Vagina (tissue), 2 donors: ENCODE measurements around the gene TAF3.

Experiments used
- POLR2A ChIP-seq, 2 donors: fragments of 450-650 bp; IDR thresholded peaks; one replicate each; pipeline ENCODE4 v1.6.1; 2017; ENCODE audit warnings: antibody characterized with exemption in 2 of 2, mild to moderate bottlenecking in 2 of 2, moderate library complexity in 2 of 2
- POLR2AphosphoS5 ChIP-seq, 2 donors: sonication (generic); formaldehyde crosslinking; IDR thresholded peaks; one replicate each; pipeline ENCODE4 v1.9.0; 2017; ENCODE audit warnings: antibody characterized with exemption in 2 of 2, mild to moderate bottlenecking in 2 of 2, low read depth in 1 of 2; ENCODE audit not compliant: insufficient read depth in 1 of 2
- TF ChIP-seq, protein P1 (sequence below), 3 experiments: fragments of 450-650 bp in 2 of 3; fragments of 200-600 bp in 1 of 3; sonication (generic) in 1 of 3; IDR thresholded peaks; one replicate each; pipeline ENCODE4 v1.5.1; 2017 to 2019; ENCODE audit warnings: antibody characterized with exemption in 3 of 3, mild to moderate bottlenecking in 2 of 3, moderate library complexity in 2 of 3

DNA sequence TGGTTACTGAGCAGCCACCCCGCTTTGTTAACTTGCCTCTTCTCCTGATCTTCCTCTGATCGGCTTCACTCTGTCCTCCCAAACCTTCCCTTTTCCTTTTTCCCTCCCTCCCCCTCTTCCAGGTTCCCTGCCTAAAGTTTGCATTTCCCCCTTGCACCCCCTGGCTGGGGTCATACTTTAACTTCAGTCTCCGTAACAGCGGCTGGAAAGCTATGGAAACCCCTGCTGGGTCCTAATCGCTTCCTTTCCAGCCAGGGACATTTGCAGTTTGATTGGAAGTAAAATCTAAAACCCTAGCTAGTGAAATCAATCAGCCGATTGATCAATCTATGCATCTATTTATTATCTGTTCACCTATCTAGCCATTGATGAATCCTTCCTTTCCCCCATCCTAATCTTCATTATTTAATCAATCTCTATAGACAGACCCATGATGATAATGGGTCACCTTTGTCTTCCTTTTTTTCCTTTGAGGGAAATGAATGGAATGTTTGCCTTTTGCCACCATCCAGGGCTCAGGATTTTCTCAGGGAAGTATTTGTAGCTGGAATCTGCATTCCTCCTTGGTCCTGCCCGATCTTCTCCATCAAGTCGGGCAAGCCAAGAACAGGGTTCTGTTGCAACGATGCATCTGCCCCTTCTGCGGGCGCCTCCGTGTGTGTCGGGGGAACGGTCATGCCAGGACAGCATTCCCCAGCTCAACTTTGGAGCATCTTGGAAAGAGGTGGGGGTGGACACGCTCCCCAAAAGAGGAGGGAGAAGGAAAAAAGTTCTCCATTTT, 245.0 kb downstream of the TAF3 start:
- TF ChIP-seq, protein P1, sequence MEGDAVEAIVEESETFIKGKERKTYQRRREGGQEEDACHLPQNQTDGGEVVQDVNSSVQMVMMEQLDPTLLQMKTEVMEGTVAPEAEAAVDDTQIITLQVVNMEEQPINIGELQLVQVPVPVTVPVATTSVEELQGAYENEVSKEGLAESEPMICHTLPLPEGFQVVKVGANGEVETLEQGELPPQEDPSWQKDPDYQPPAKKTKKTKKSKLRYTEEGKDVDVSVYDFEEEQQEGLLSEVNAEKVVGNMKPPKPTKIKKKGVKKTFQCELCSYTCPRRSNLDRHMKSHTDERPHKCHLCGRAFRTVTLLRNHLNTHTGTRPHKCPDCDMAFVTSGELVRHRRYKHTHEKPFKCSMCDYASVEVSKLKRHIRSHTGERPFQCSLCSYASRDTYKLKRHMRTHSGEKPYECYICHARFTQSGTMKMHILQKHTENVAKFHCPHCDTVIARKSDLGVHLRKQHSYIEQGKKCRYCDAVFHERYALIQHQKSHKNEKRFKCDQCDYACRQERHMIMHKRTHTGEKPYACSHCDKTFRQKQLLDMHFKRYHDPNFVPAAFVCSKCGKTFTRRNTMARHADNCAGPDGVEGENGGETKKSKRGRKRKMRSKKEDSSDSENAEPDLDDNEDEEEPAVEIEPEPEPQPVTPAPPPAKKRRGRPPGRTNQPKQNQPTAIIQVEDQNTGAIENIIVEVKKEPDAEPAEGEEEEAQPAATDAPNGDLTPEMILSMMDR (IDR thresholded peaks at IDR 0.05): no peak
- TF ChIP-seq POLR2A (IDR thresholded peaks at IDR 0.05): no peak
- no peak for TF ChIP-seq POLR2AphosphoS5 (IDR thresholded peaks at IDR 0.05; ENCODE audit: insufficient read depth in 1 of 2, low read depth in 1 of 2)
